Ovary (tissue), 3 donors: ENCODE measurements around the gene SASH3.

Experiments used
- POLR2A ChIP-seq: fragments of 450-650 bp; IDR thresholded peaks from one replicate; pipeline ENCODE4 v1.6.1; 2017; ENCODE audit warnings: antibody characterized with exemption, mild to moderate bottlenecking, moderate library complexity
- TF ChIP-seq, protein P1 (sequence below), 3 donors: fragments of 450-650 bp in 2 of 3; fragments of 200-600 bp in 1 of 3; IDR thresholded peaks; one replicate each; pipeline versions ENCODE4 v1.5.1 to v1.8.0; 2016 to 2022; ENCODE audit warnings: antibody characterized with exemption in 3 of 3, mild to moderate bottlenecking in 1 of 3
- donor health status: DM: no; HTN: no; CAD: no.

- TF ChIP-seq POLR2A = no peak
- TF ChIP-seq, protein P1, sequence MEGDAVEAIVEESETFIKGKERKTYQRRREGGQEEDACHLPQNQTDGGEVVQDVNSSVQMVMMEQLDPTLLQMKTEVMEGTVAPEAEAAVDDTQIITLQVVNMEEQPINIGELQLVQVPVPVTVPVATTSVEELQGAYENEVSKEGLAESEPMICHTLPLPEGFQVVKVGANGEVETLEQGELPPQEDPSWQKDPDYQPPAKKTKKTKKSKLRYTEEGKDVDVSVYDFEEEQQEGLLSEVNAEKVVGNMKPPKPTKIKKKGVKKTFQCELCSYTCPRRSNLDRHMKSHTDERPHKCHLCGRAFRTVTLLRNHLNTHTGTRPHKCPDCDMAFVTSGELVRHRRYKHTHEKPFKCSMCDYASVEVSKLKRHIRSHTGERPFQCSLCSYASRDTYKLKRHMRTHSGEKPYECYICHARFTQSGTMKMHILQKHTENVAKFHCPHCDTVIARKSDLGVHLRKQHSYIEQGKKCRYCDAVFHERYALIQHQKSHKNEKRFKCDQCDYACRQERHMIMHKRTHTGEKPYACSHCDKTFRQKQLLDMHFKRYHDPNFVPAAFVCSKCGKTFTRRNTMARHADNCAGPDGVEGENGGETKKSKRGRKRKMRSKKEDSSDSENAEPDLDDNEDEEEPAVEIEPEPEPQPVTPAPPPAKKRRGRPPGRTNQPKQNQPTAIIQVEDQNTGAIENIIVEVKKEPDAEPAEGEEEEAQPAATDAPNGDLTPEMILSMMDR (IDR thresholded peaks at IDR 0.05) = no peak
These were observed 40.2 kb upstream of the SASH3 start for GRCh38 chrX:129739578-129739977.
